CD14-positive monocyte (primary cell): ENCODE results near the gene NUP205. TPM values are rescaled to one million over a fixed set of nuclear protein-coding genes. Genes with fewer than 3 reads are reported as not detected.

ENCODE experiments used
- DNase-seq, 3 donors: peaks; one replicate each; pipeline ENCODE4 v3.0.0-alpha.2; 2011 to 2022
- H2AFZ ChIP-seq: 2 replicates; pipeline ENCODE4 v1.6.0; 2012; ENCODE audit warnings: mild to moderate bottlenecking, low read depth, low read length, inconsistent platforms; ENCODE audit not compliant: insufficient read depth, poor library complexity, severe bottlenecking
- H3K27ac ChIP-seq, 2 donors: 1 replicate in 1 of 2; 2 replicates in 1 of 2; pipeline ENCODE4 v1.5.1; 2012 to 2013; ENCODE audit warnings: low read length in 2 of 2, control low read depth in 1 of 2, inconsistent platforms in 1 of 2, low read depth in 1 of 2, mild to moderate bottlenecking in 1 of 2
- H3K27me3 ChIP-seq, 2 donors: one replicate each; pipeline versions ENCODE4 v1.6.0 to v1.6.1; 2011 to 2013; ENCODE audit warnings: low read length in 2 of 2; ENCODE audit not compliant: control insufficient read depth in 2 of 2, insufficient read depth in 2 of 2
- H3K36me3 ChIP-seq, 2 donors: replicated peaks in 1 of 2; 1 replicate in 1 of 2; 2 replicates in 1 of 2; pipeline versions ENCODE4 v1.5.1 to v1.6.1; 2012 to 2013; ENCODE audit warnings: low read length in 2 of 2, control low read depth in 1 of 2, inconsistent platforms in 1 of 2, mild to moderate bottlenecking in 1 of 2; ENCODE audit not compliant: insufficient read depth in 2 of 2, control insufficient read depth in 1 of 2
- H3K4me1 ChIP-seq, 2 donors: 1 replicate in 1 of 2; 2 replicates in 1 of 2; pipeline versions ENCODE4 v1.5.1 to v1.6.1; 2012 to 2013; ENCODE audit warnings: low read length in 2 of 2, control low read depth in 1 of 2, inconsistent platforms in 1 of 2, mild to moderate bottlenecking in 1 of 2, moderate library complexity in 1 of 2; ENCODE audit not compliant: insufficient read depth in 2 of 2, control insufficient read depth in 1 of 2
- H3K4me2 ChIP-seq: replicated peaks from 2 replicates; pipeline ENCODE3; 2012; ENCODE audit warnings: low read length, moderate library complexity, mild to moderate bottlenecking; ENCODE audit not compliant: poor library complexity, severe bottlenecking; ENCODE audit errors: extremely low read depth
- H3K4me3 ChIP-seq, 3 experiments: fragments of 200-600 bp in 1 of 3; sonication (generic) in 1 of 3; replicated peaks in 1 of 3; 1 replicate in 2 of 3; 2 replicates in 1 of 3; pipeline ENCODE4 v1.5.1; 2011 to 2013; ENCODE audit warnings: low read length in 3 of 3, mild to moderate bottlenecking in 3 of 3, control low read depth in 2 of 3, low read depth in 2 of 3, inconsistent platforms in 1 of 3, moderate library complexity in 1 of 3
- H3K79me2 ChIP-seq: 2 replicates; pipeline ENCODE4 v1.6.0; 2012; ENCODE audit warnings: mild to moderate bottlenecking, control low read depth, inconsistent platforms, low read length, moderate library complexity; ENCODE audit not compliant: insufficient read depth
- H3K9ac ChIP-seq: 2 replicates; pipeline ENCODE4 v1.6.0; 2017; ENCODE audit warnings: low read length, mild to moderate bottlenecking; ENCODE audit not compliant: insufficient read depth, poor library complexity, severe bottlenecking
- H3K9me3 ChIP-seq, 2 donors: replicated peaks in 1 of 2; 1 replicate in 1 of 2; 2 replicates in 1 of 2; pipeline versions ENCODE4 v1.5.1 to v1.6.1; 2012 to 2013; ENCODE audit warnings: low read length in 2 of 2, control low read depth in 1 of 2; ENCODE audit not compliant: control insufficient read depth in 1 of 2, insufficient read depth in 1 of 2
- H4K20me1 ChIP-seq: 2 replicates; pipeline ENCODE4 v1.6.0; 2012; ENCODE audit warnings: mild to moderate bottlenecking, low read length, control low read depth, moderate library complexity; ENCODE audit not compliant: insufficient read depth
- H3K27ac Mint-ChIP-seq, 7 donors: one replicate each; pipeline ENCODE4 v1.8.0; 2020; ENCODE audit warnings: mild to moderate bottlenecking in 7 of 7, mixed read lengths in 7 of 7, moderate library complexity in 6 of 7, inconsistent platforms in 2 of 7
- H3K27me3 Mint-ChIP-seq, 3 donors: one replicate each; pipeline ENCODE4 v1.8.0; 2021 to 2022; ENCODE audit warnings: low read depth in 3 of 3, mild to moderate bottlenecking in 3 of 3, mixed read lengths in 3 of 3, moderate library complexity in 3 of 3, inconsistent platforms in 1 of 3
- H3K36me3 Mint-ChIP-seq, 2 donors: one replicate each; pipeline ENCODE4 v1.8.0; 2020; ENCODE audit warnings: mixed read lengths in 2 of 2, inconsistent platforms in 1 of 2, mild to moderate bottlenecking in 1 of 2
- H3K4me1 Mint-ChIP-seq: one replicate; pipeline ENCODE4 v1.8.0; 2020; ENCODE audit warnings: mild to moderate bottlenecking, mixed read lengths
- H3K4me3 Mint-ChIP-seq, 2 donors: one replicate each; pipeline ENCODE4 v1.8.0; 2020; ENCODE audit warnings: mild to moderate bottlenecking in 2 of 2, mixed read lengths in 2 of 2, moderate library complexity in 1 of 2
- H3K9me3 Mint-ChIP-seq, 7 donors: one replicate each; pipeline ENCODE4 v1.8.0; 2020 to 2022; ENCODE audit warnings: mixed read lengths in 7 of 7, mild to moderate bottlenecking in 6 of 7, moderate library complexity in 6 of 7, inconsistent platforms in 2 of 7
- WGBS: methylation state at CpG from one replicate; pipeline ENCODE4 v1.1.5; 2013; ENCODE audit warnings: missing lambda C conversion rate; ENCODE audit not compliant: insufficient coverage; 5-methylcytosine and 5-hydroxymethylcytosine counted together
- intact Hi-C, 2 donors: fragments of 100-400 bp; cut with micrococcal nuclease; formaldehyde crosslinking; loops; one replicate each; pipeline versions ENCODE4 v1.15.0 to v1.15.1; 2023
- polyA plus RNA-seq, 3 donors: library from polyadenylated mRNA; depleted of rRNA in 1 of 3; unstranded in 2 of 3; stranded (reverse) in 1 of 3; fragments of 300-500 nt in 2 of 3; fragments of >200 nt in 1 of 3; fragmentation: Illumina TruSeq in 2 of 3; gene quantifications; 1 replicate in 2 of 3; 2 replicates in 1 of 3; pipeline ENCODE4 v1.2.3, GENCODE V29; 2012 to 2021
- TF ChIP-seq, protein P1 (sequence below): fragments of 200-600 bp; IDR thresholded peaks from one replicate; pipeline ENCODE4 v1.8.0; 2022; ENCODE audit warnings: antibody characterized with exemption, mild to moderate bottlenecking

The NUP205 gene
- polyA plus RNA-seq, 3 donors = 10.9 to 15.2 (median 13.7) TPM

DNA sequence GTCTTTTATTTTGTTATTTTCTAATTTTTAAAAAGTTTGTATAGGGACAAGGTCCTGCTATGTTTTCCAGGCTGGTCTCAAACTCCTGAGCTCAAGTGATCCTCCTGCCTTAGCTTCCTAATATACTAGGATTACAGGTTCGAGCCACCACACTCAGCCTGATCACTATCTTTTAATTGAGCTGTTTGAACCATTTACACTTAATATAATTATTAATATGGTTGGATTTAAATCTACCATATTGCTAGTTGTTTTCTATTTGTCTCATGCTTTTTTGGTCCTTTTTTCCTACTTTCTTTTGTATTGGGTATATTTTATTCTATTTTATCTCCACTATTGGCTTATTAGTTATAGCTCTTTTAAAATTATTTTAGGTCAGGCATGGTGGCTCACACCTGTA, 34.6 kb upstream of the NUP205 start:
- WGBS = no CpG with 5 or more reads among the region's 1 CpG
- H3K4me3 ChIP-seq = no peak overlapping the region
- peaks cover 2 to 3% (median 2%) of the 10 kb centered on the region in 3 donors for H3K27me3 Mint-ChIP-seq

GRCh38 chr7:135525426-135525825, 32.3 kb upstream of the NUP205 start:
- intact Hi-C loops = no loop called here
- no peaks in the 10 kb centered on the region for H3K9me3 ChIP-seq
- Mint-ChIP-seq H3K36me3 (no peaks in the 10 kb centered on the region), H3K27me3 (peaks cover 2 to 6% (median 2%) of the 10 kb centered on the region in 3 donors), H3K4me1 (peaks cover 12% of the 10 kb centered on the region), H3K4me3 (no peak overlapping the region), H3K27ac (no peak overlapping the region), H3K9me3 (peaks cover 4 to 10% (median 6%) of the 10 kb centered on the region in 7 donors)
- no peak overlapping the region for H3K9ac ChIP-seq
- H3K27me3 ChIP-seq = no peaks in the 10 kb centered on the region
- H3K27ac ChIP-seq = no peak overlapping the region
- no peak overlapping the region for H2AFZ ChIP-seq
- WGBS = no CpG with 5 or more reads among the region's 4 CpGs
- no peak for DNase-seq
- H3K79me2 ChIP-seq = no peaks in the 10 kb centered on the region
- H3K36me3 ChIP-seq = no peaks in the 10 kb centered on the region
- no peak overlapping the region for H3K4me3 ChIP-seq
- peaks cover 7% of the 10 kb centered on the region in 2 donors for H3K4me1 ChIP-seq
- no peaks in the 10 kb centered on the region for H4K20me1 ChIP-seq
- TF ChIP-seq, protein P1, sequence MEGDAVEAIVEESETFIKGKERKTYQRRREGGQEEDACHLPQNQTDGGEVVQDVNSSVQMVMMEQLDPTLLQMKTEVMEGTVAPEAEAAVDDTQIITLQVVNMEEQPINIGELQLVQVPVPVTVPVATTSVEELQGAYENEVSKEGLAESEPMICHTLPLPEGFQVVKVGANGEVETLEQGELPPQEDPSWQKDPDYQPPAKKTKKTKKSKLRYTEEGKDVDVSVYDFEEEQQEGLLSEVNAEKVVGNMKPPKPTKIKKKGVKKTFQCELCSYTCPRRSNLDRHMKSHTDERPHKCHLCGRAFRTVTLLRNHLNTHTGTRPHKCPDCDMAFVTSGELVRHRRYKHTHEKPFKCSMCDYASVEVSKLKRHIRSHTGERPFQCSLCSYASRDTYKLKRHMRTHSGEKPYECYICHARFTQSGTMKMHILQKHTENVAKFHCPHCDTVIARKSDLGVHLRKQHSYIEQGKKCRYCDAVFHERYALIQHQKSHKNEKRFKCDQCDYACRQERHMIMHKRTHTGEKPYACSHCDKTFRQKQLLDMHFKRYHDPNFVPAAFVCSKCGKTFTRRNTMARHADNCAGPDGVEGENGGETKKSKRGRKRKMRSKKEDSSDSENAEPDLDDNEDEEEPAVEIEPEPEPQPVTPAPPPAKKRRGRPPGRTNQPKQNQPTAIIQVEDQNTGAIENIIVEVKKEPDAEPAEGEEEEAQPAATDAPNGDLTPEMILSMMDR = no peak
- H3K4me2 ChIP-seq = no peak overlapping the region

More for the DNA sequence above, 34.6 kb upstream of the NUP205 start:
- Histone ChIP-seq H3K27ac (no peak overlapping the region), H3K4me2 (no peak overlapping the region), H3K79me2 (no peaks in the 10 kb centered on the region), H3K9ac (no peak overlapping the region), H3K36me3 (no peaks in the 10 kb centered on the region), H3K27me3 (no peaks in the 10 kb centered on the region), H2AFZ (no peak overlapping the region), H3K4me1 (peaks cover 7% of the 10 kb centered on the region in 2 donors), H4K20me1 (no peaks in the 10 kb centered on the region), H3K9me3 (no peaks in the 10 kb centered on the region)
- Mint-ChIP-seq H3K4me3 (no peak overlapping the region), H3K4me1 (peaks cover 11% of the 10 kb centered on the region), H3K9me3 (peaks cover 4 to 10% (median 6%) of the 10 kb centered on the region in 7 donors), H3K36me3 (no peaks in the 10 kb centered on the region), H3K27ac (peak overlapping the region in 1 of 7 donors; percentile 0)
- intact Hi-C loops = no loop called here
- TF ChIP-seq, protein P1 = no peak
- no peak for DNase-seq
